Measurements from ENCODE around the gene ME3.

- no peak for TF ChIP-seq CEBPB (IDR thresholded peaks at IDR 0.05)
- no peak for TF ChIP-seq RAD21 (IDR thresholded peaks at IDR 0.05; ENCODE audit: low read depth)
- no peak for TF ChIP-seq EP300 (IDR thresholded peaks at IDR 0.05; ENCODE audit: borderline replicate concordance)
- TF ChIP-seq, protein P1, sequence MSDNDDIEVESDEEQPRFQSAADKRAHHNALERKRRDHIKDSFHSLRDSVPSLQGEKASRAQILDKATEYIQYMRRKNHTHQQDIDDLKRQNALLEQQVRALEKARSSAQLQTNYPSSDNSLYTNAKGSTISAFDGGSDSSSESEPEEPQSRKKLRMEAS (IDR thresholded peaks at IDR 0.05) = no peak
- TF ChIP-seq YY1 (IDR thresholded peaks at IDR 0.05; ENCODE audit: low read depth) = no peak
- no peak for TF ChIP-seq TCF12 (IDR thresholded peaks at IDR 0.05; ENCODE audit: low read depth)
- TF ChIP-seq REST (IDR thresholded peaks at IDR 0.05; ENCODE audit: low read depth) = no peak
- no peak for TF ChIP-seq EGR1 (IDR thresholded peaks at IDR 0.05)
- TF ChIP-seq, protein P2, sequence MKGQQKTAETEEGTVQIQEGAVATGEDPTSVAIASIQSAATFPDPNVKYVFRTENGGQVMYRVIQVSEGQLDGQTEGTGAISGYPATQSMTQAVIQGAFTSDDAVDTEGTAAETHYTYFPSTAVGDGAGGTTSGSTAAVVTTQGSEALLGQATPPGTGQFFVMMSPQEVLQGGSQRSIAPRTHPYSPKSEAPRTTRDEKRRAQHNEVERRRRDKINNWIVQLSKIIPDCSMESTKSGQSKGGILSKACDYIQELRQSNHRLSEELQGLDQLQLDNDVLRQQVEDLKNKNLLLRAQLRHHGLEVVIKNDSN (IDR thresholded peaks at IDR 0.05) = no peak
Measured at GRCh38 chr11:86558207-86558606, 114.2 kb downstream of the ME3 start.

Data from Ishikawa (cell line).